Glutamatergic neuron (in vitro differentiated cells): ENCODE measurements around the gene RIMOC1. TPM values are rescaled to one million over a fixed set of nuclear protein-coding genes. Genes with fewer than 3 reads are reported as not detected.
"Not testable (repeated sequence)": the region's sequence is repeated elsewhere in the genome, so short reads cannot be mapped to it uniquely, and the experiment has no call there.

Source experiments
- DNase-seq: peaks from one replicate; pipeline ENCODE4 v3.0.0; 2022
- H3K27ac Mint-ChIP-seq: one replicate; pipeline ENCODE4 v1.8.0; 2020; ENCODE audit warnings: mild to moderate bottlenecking, mixed read lengths, inconsistent platforms; ENCODE audit not compliant: unreplicated experiment
- H3K27me3 Mint-ChIP-seq: one replicate; pipeline ENCODE4 v1.8.0; 2020; ENCODE audit warnings: mild to moderate bottlenecking, moderate library complexity, mixed read lengths, inconsistent platforms; ENCODE audit not compliant: unreplicated experiment
- H3K36me3 Mint-ChIP-seq: one replicate; pipeline ENCODE4 v1.8.0; 2020; ENCODE audit warnings: mild to moderate bottlenecking, mixed read lengths, inconsistent platforms; ENCODE audit not compliant: unreplicated experiment
- H3K4me1 Mint-ChIP-seq: one replicate; pipeline ENCODE4 v1.8.0; 2020; ENCODE audit warnings: mild to moderate bottlenecking, low read depth, mixed read lengths, inconsistent platforms; ENCODE audit not compliant: unreplicated experiment
- H3K4me3 Mint-ChIP-seq: one replicate; pipeline ENCODE4 v1.8.0; 2020; ENCODE audit warnings: mild to moderate bottlenecking, mixed read lengths, inconsistent platforms; ENCODE audit not compliant: unreplicated experiment
- H3K9me3 Mint-ChIP-seq: one replicate; pipeline ENCODE4 v1.8.0; 2020; ENCODE audit warnings: mild to moderate bottlenecking, moderate library complexity, mixed read lengths, inconsistent platforms; ENCODE audit not compliant: unreplicated experiment
- total RNA-seq: library from RNA; stranded (reverse); fragmentation: NEBNext Ultra II Directional; extraction: Animal tissue kit (Norgen Biotek cat#: 25700); gene quantifications from one replicate; pipeline ENCODE4 v1.2.1, GENCODE V29; 2021; ENCODE audit not compliant: unreplicated experiment
- TF ChIP-seq, protein P1 (sequence below): fragments of 200-600 bp; sonication (generic); IDR thresholded peaks from one replicate; pipeline ENCODE4 v1.5.0; 2021; ENCODE audit not compliant: partially characterized antibody, unreplicated experiment

Gene RIMOC1
- total RNA-seq, 1 donor from 2014 or later = 45.5 TPM

DNA sequence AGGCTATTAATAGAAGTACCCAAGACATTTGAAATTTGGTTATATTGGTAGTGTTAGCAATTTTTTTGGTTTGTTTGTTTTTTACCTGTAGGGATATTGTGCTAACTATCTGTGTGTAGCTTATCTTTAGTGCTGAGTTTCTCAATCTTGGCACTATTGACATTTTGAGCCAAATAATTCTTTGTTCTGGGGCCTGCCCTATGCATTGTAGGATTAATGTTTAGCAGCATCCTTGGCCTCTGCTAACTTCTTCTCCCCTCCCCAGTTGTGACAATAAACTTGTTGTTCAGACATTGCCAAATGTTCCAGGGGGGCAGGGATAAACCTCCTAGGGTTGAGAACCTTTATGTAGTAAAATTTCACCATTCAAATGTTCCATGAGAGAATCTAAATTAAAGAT lies 24.9 kb downstream of the RIMOC1 start:
- Mint-ChIP-seq H3K4me1 (no peaks in the 10 kb centered on the region), H3K36me3 (no peaks in the 10 kb centered on the region), H3K4me3 (no peak overlapping the region), H3K27ac (no peak overlapping the region), H3K9me3 (peaks cover 2% of the 10 kb centered on the region), H3K27me3 (no peaks in the 10 kb centered on the region)
- no peak for DNase-seq
- TF ChIP-seq, protein P1, sequence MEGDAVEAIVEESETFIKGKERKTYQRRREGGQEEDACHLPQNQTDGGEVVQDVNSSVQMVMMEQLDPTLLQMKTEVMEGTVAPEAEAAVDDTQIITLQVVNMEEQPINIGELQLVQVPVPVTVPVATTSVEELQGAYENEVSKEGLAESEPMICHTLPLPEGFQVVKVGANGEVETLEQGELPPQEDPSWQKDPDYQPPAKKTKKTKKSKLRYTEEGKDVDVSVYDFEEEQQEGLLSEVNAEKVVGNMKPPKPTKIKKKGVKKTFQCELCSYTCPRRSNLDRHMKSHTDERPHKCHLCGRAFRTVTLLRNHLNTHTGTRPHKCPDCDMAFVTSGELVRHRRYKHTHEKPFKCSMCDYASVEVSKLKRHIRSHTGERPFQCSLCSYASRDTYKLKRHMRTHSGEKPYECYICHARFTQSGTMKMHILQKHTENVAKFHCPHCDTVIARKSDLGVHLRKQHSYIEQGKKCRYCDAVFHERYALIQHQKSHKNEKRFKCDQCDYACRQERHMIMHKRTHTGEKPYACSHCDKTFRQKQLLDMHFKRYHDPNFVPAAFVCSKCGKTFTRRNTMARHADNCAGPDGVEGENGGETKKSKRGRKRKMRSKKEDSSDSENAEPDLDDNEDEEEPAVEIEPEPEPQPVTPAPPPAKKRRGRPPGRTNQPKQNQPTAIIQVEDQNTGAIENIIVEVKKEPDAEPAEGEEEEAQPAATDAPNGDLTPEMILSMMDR = no peak

DNA sequence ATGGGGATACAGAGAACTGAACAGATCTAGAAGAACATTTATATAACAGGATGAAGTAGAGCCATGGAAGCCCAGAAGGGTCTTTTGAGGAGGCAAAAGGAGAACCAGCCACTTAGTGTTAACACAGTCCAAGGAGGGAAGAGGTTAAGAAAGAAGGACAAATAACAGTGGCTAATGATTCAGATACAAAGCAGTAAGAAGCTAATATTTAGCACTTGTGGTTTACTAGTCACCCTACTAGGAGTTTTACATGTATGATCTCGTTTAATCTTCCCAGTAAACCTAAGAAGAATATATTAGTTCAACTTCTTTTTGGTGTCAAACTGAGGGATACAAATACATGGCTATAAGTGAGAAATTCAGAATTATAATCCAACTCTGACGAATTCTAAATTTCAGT lies 28.6 kb downstream of the RIMOC1 start:
- TF ChIP-seq, protein P1 = no peak
- H3K9me3 Mint-ChIP-seq = no peaks in the 10 kb centered on the region
- no peak for DNase-seq
- no peaks in the 10 kb centered on the region for H3K36me3 Mint-ChIP-seq
- no peak overlapping the region for H3K27ac Mint-ChIP-seq
- H3K27me3 Mint-ChIP-seq = no peaks in the 10 kb centered on the region
- peaks cover 4% of the 10 kb centered on the region for H3K4me1 Mint-ChIP-seq
- no peak overlapping the region for H3K4me3 Mint-ChIP-seq

GRCh38 chr5:41935544-41935943 lies 31.4 kb downstream of the RIMOC1 start:
- Mint-ChIP-seq H3K27ac (no peak overlapping the region), H3K27me3 (no peaks in the 10 kb centered on the region), H3K4me3 (no peak overlapping the region), H3K9me3 (no peaks in the 10 kb centered on the region), H3K4me1 (peaks cover 5% of the 10 kb centered on the region), H3K36me3 (no peaks in the 10 kb centered on the region)
- TF ChIP-seq, protein P1 = no peak
- no peak for DNase-seq

- H3K4me3 Mint-ChIP-seq = no peak overlapping the region
- H3K4me1 Mint-ChIP-seq = peaks cover 5% of the 10 kb centered on the region
- no peak for DNase-seq
- no peaks in the 10 kb centered on the region for H3K36me3 Mint-ChIP-seq
- H3K9me3 Mint-ChIP-seq = no peaks in the 10 kb centered on the region
- TF ChIP-seq, protein P1 = no peak
- no peaks in the 10 kb centered on the region for H3K27me3 Mint-ChIP-seq
- no peak overlapping the region for H3K27ac Mint-ChIP-seq
Observed at GRCh38 chr5:41940641-41941040, 36.5 kb downstream of the RIMOC1 start.

- not testable (repeated sequence) for H3K4me1 Mint-ChIP-seq, H3K27ac Mint-ChIP-seq, H3K4me3 Mint-ChIP-seq, H3K27me3 Mint-ChIP-seq, H3K36me3 Mint-ChIP-seq, H3K9me3 Mint-ChIP-seq, DNase-seq
Observed at GRCh38 chr5:41945332-41945955, 41.3 kb downstream of the RIMOC1 start.
